Gastroesophageal sphincter (tissue), 4 donors: Measurements from ENCODE around the gene ASAH2B. TPM values are rescaled to one million over a fixed set of nuclear protein-coding genes. Genes with fewer than 3 reads are reported as not detected.

Source experiments
- ATAC-seq: fragments of 150-250 bp; one replicate; pipeline ENCODE4 v1.9.1; 2016; ENCODE audit warnings: mild to moderate bottlenecking, moderate library complexity
- H3K27ac ChIP-seq, 4 donors: fragments of 200-600 bp; sonication (generic) in 3 of 4; 1 replicate in 3 of 4; 2 replicates in 1 of 4; pipeline ENCODE4 v1.5.1; 2016 to 2019
- H3K27me3 ChIP-seq: fragments of 200-600 bp; sonication (generic); one replicate; pipeline ENCODE4 v1.5.1; 2019
- H3K36me3 ChIP-seq, 2 donors: fragments of 200-600 bp; sonication (generic); one replicate each; pipeline ENCODE4 v1.5.1; 2019; ENCODE audit warnings: control low read depth in 1 of 2
- H3K4me1 ChIP-seq, 3 donors: fragments of 200-600 bp; sonication (generic); 1 replicate in 2 of 3; 2 replicates in 1 of 3; pipeline ENCODE4 v1.5.1; 2016 to 2019; ENCODE audit warnings: control low read depth in 2 of 3
- H3K4me3 ChIP-seq, 2 donors: fragments of 200-600 bp; sonication (generic); one replicate each; pipeline ENCODE4 v1.5.1; 2019; ENCODE audit warnings: mild to moderate bottlenecking in 1 of 2, moderate library complexity in 1 of 2
- H3K9me3 ChIP-seq, 3 donors: fragments of 200-600 bp; sonication (generic); one replicate each; pipeline ENCODE4 v1.5.1; 2017 to 2019; ENCODE audit warnings: control low read depth in 2 of 3
- CTCF ChIP-seq, 4 experiments: fragments of 200-600 bp in 2 of 4; fragments of 450-650 bp in 2 of 4; sonication (generic) in 1 of 4; IDR thresholded peaks; one replicate each; pipeline ENCODE4 v1.5.1; 2017 to 2019; ENCODE audit warnings: antibody characterized with exemption in 4 of 4, mild to moderate bottlenecking in 2 of 4, moderate library complexity in 2 of 4
- EP300 ChIP-seq: sonication (generic); formaldehyde crosslinking; IDR thresholded peaks from one replicate; pipeline ENCODE4 v1.6.1; 2017; ENCODE audit warnings: antibody characterized with exemption, mild to moderate bottlenecking
- POLR2A ChIP-seq, 2 donors: fragments of 450-650 bp; IDR thresholded peaks; one replicate each; pipeline ENCODE4 v1.6.1; 2017; ENCODE audit warnings: antibody characterized with exemption in 2 of 2, mild to moderate bottlenecking in 2 of 2, moderate library complexity in 1 of 2
- POLR2AphosphoS5 ChIP-seq: sonication (generic); formaldehyde crosslinking; IDR thresholded peaks from one replicate; pipeline ENCODE4 v1.6.1; 2017; ENCODE audit warnings: antibody characterized with exemption
- WGBS, 2 donors: methylation state at CpG; one replicate each; pipeline ENCODE4 v1.1.5; 2018; ENCODE audit warnings: low coverage in 1 of 2; 5-methylcytosine and 5-hydroxymethylcytosine counted together
- total RNA-seq, 4 donors: library from RNA; depleted of rRNA; stranded (reverse); fragments of >200 nt; gene quantifications; one replicate each; pipeline ENCODE4 v1.1.0, GENCODE V29; 2016

ASAH2B gene
- total RNA-seq, 4 donors from 2014 or later, result 1.2 to 4.8 (median 3.9) TPM

DNA sequence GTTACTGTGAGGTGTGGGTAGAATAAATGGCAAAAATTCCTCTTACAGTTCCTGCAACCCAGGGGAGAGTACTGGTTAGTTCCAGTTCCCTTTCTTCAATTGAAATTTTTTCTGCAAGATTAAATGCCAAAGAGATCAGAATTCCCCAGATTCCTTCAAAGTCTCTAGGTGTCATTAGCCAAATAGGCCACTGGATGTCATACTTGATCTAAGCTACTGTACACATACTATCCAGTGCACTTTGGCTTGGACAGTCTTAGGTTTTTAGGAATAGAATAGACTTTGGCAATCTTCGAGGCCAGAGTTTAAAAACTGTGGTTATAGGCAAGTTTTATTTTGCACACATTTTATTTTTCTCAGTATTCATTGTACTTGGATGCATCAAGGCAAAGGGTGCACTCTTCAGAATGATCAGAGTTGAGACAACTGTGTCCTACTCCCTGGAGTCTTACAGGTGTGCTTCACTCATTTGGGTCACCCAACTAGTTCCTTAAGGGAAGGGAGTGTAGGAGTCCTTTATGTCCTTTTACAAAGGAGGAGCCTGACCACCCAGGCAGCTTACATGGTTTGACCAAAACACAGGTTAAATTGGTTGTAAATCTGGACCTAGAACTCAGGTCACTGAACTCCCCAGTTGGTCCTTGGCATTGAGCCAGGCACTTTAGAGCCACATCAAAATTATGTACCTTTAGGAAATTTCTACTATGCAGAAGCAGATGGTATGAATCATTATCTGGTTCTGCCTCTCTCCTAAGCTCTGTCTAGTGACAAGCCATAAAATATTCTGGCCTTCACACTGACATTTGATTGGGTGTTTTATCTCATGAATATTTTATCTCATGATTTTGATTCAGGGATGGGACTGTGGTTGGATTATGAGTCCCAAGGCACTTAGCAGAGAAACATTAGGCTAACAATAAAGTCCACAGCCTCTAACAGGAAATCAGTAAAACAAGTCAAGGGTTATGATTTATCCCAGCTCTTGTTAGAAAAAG, 49.5 kb downstream of the ASAH2B start:
- whole genome bisulfite sequencing, 2 donors, result 29 to 43% methylated on average over 1 of the region's 1 CpG
- H3K4me1 ChIP-seq, result no peaks in the 10 kb centered on the region
- no peak for ATAC-seq
- no peak for TF ChIP-seq POLR2A (IDR thresholded peaks at IDR 0.05)
- no peak for TF ChIP-seq EP300
- no peak for TF ChIP-seq POLR2AphosphoS5
- no peak for TF ChIP-seq CTCF (IDR thresholded peaks at IDR 0.05)
- H3K9me3 ChIP-seq, result no peaks in the 10 kb centered on the region
- H3K27ac ChIP-seq, result no peak overlapping the region
- no peaks in the 10 kb centered on the region for H3K27me3 ChIP-seq
- H3K36me3 ChIP-seq, result no peaks in the 10 kb centered on the region
- H3K4me3 ChIP-seq, result no peak overlapping the region

GRCh38 chr10:50794490-50794889, 54.8 kb downstream of the ASAH2B start:
- ATAC-seq, result no peak
- H3K36me3 ChIP-seq, result no peaks in the 10 kb centered on the region
- no peak overlapping the region for H3K4me3 ChIP-seq
- H3K9me3 ChIP-seq, result no peaks in the 10 kb centered on the region
- TF ChIP-seq CTCF (IDR thresholded peaks at IDR 0.05), result no peak
- no peak for TF ChIP-seq POLR2AphosphoS5
- no peak for TF ChIP-seq EP300
- no peak for TF ChIP-seq POLR2A (IDR thresholded peaks at IDR 0.05)
- no peak overlapping the region for H3K27ac ChIP-seq
- H3K27me3 ChIP-seq, result no peaks in the 10 kb centered on the region
- no peaks in the 10 kb centered on the region for H3K4me1 ChIP-seq

DNA sequence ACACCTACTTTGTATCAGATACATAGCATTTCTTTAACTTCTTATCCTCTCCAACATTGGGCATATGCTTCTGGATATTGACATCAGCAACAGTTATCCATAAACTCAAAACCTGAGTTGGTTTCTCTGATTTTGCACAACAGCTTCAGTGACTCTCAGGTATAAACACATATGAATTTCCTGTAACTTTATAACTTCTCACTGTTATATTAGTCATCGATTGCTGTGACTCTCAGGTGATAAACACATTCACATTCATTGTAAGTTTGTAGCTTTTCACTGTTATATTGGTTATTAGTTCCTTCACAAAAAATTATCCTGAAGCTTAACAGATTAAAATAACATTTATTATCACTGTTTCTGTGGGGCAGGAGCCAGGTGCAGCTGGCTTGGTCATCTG, 57.0 kb downstream of the ASAH2B start:
- no peak overlapping the region for H3K4me3 ChIP-seq
- H3K9me3 ChIP-seq, result no peaks in the 10 kb centered on the region
- no peaks in the 10 kb centered on the region for H3K4me1 ChIP-seq
- no peak for ATAC-seq
- no peaks in the 10 kb centered on the region for H3K27me3 ChIP-seq
- 96 to 100% methylated on average over 1 of the region's 1 CpG for WGBS, 2 donors
- H3K36me3 ChIP-seq, result no peaks in the 10 kb centered on the region
- TF ChIP-seq POLR2A (IDR thresholded peaks at IDR 0.05), result no peak
- no peak for TF ChIP-seq EP300
- no peak for TF ChIP-seq POLR2AphosphoS5
- TF ChIP-seq CTCF (IDR thresholded peaks at IDR 0.05), result no peak
- no peak overlapping the region for H3K27ac ChIP-seq

- H3K9me3 ChIP-seq, result no peaks in the 10 kb centered on the region
- no peak for ATAC-seq
- WGBS, 2 donors, result 51 to 54% methylated on average over 3 of the region's 3 CpGs
- H3K27ac ChIP-seq, result no peak overlapping the region
- TF ChIP-seq CTCF (IDR thresholded peaks at IDR 0.05), result no peak
- TF ChIP-seq POLR2AphosphoS5, result no peak
- no peak for TF ChIP-seq EP300
- no peak for TF ChIP-seq POLR2A (IDR thresholded peaks at IDR 0.05)
- H3K4me3 ChIP-seq, result no peak overlapping the region
- H3K4me1 ChIP-seq, result no peaks in the 10 kb centered on the region
- H3K27me3 ChIP-seq, result no peaks in the 10 kb centered on the region
- H3K36me3 ChIP-seq, result no peaks in the 10 kb centered on the region
These were observed 58.6 kb downstream of the ASAH2B start for GRCh38 chr10:50798297-50798696.

GRCh38 chr10:50799595-50799994, 59.9 kb downstream of the ASAH2B start:
- H3K36me3 ChIP-seq, result no peaks in the 10 kb centered on the region
- no peak overlapping the region for H3K27ac ChIP-seq
- H3K27me3 ChIP-seq, result no peaks in the 10 kb centered on the region
- ATAC-seq, result no peak
- no peaks in the 10 kb centered on the region for H3K4me1 ChIP-seq
- no peaks in the 10 kb centered on the region for H3K9me3 ChIP-seq
- no peak for TF ChIP-seq EP300
- TF ChIP-seq POLR2A (IDR thresholded peaks at IDR 0.05), result no peak
- TF ChIP-seq CTCF (IDR thresholded peaks at IDR 0.05), result no peak
- TF ChIP-seq POLR2AphosphoS5, result no peak
- WGBS, 2 donors, result 44 to 100% methylated on average over 1 of the region's 1 CpG
- H3K4me3 ChIP-seq, result no peak overlapping the region
